GM12892 (cell line): ENCODE results near the gene PDE3A.

Experiments used
- POLR2A ChIP-seq: IDR thresholded peaks from 2 replicates; pipeline ENCODE4 v1.6.1; 2011; ENCODE audit warnings: low read depth, low read length, control low read depth
- POLR2AphosphoS5 ChIP-seq: IDR thresholded peaks from 2 replicates; pipeline ENCODE4 v1.6.1; 2011; ENCODE audit warnings: low read depth, low read length, control low read depth

GRCh38 chr12:20557096-20557495, 188.8 kb downstream of the PDE3A start:
- no peak for TF ChIP-seq POLR2A
- no peak for TF ChIP-seq POLR2AphosphoS5
